Activated T-cell treated with anti-CD3 and anti-CD28 coated beads for 24 hours (primary cell): ENCODE measurements around the gene MBP.
"Not testable (repeated sequence)": the region's sequence is repeated elsewhere in the genome, so short reads cannot be mapped to it uniquely, and the experiment has no call there.

Source experiments
- DNase-seq: peaks from one replicate; pipeline ENCODE4 v3.0.0-alpha.2; 2020; ENCODE audit warnings: low read depth

The MBP gene

GRCh38 chr18:77022116-77022515 is 110.5 kb downstream of the MBP start:
- no peak for DNase-seq

- DNase-seq = not testable (repeated sequence)
Observed at GRCh38 chr18:77021478-77021877, 111.1 kb downstream of the MBP start.

- DNase-seq = no peak
Observed at GRCh38 chr18:77021075-77021474, 111.5 kb downstream of the MBP start.

GRCh38 chr18:77020561-77020960 is 112.0 kb downstream of the MBP start:
- no peak for DNase-seq

GRCh38 chr18:77019641-77020040 is 112.9 kb downstream of the MBP start:
- DNase-seq = no peak

GRCh38 chr18:77018650-77019049 is 113.9 kb downstream of the MBP start:
- DNase-seq = not testable (repeated sequence)

- no peak for DNase-seq
Observed at GRCh38 chr18:77017355-77017754, 115.2 kb downstream of the MBP start.

- DNase-seq = no peak
Observed at GRCh38 chr18:77016936-77017335, 115.6 kb downstream of the MBP start.

GRCh38 chr18:77015771-77016710 is 116.5 kb downstream of the MBP start:
- DNase-seq = no peak

- DNase-seq = no peak
Observed at GRCh38 chr18:77015169-77015568, 117.4 kb downstream of the MBP start.

- DNase-seq = no peak
Observed at GRCh38 chr18:77014538-77014937, 118.0 kb downstream of the MBP start.

GRCh38 chr18:77013811-77014521 is 118.6 kb downstream of the MBP start:
- no peak for DNase-seq

- DNase-seq = no peak
Observed at GRCh38 chr18:77012806-77013541, 119.6 kb downstream of the MBP start.

GRCh38 chr18:77012120-77012519 is 120.5 kb downstream of the MBP start:
- DNase-seq = no peak

- no peak for DNase-seq
Observed at GRCh38 chr18:77009675-77010074, 122.9 kb downstream of the MBP start.

GRCh38 chr18:77008576-77009315 is 123.8 kb downstream of the MBP start:
- DNase-seq = no peak

- no peak for DNase-seq
Observed at GRCh38 chr18:77008006-77008405, 124.6 kb downstream of the MBP start.

GRCh38 chr18:77007251-77007650 is 125.3 kb downstream of the MBP start:
- no peak for DNase-seq

- DNase-seq = no peak
Observed at GRCh38 chr18:77006305-77007175, 126.0 kb downstream of the MBP start.

GRCh38 chr18:77005651-77006195 is 126.9 kb downstream of the MBP start:
- no peak for DNase-seq
